ENCODE measurements around the gene RPTOR. TPM values are rescaled to one million over a fixed set of nuclear protein-coding genes. Genes with fewer than 3 reads are reported as not detected.

Gene RPTOR
- total RNA-seq, 1 experiment from 2014 or later: 46.2 TPM

GRCh38 chr17:80930335-80931279, 386.0 kb downstream of the RPTOR start:
- H3K36me3 ChIP-seq (ENCODE audit: low read depth, low read length): peaks cover 3% of the 10 kb centered on the region
- H3K4me1 ChIP-seq (ENCODE audit: insufficient read depth, low read length): no peaks in the 10 kb centered on the region
- H3K79me2 ChIP-seq (ENCODE audit: low read length): no peaks in the 10 kb centered on the region
- no peak overlapping the region for H2AFZ ChIP-seq (ENCODE audit: low read length)
- ATAC-seq (no peak), DNase-seq (no peak)
- H3F3A ChIP-seq (ENCODE audit: low read length, unreplicated experiment): no peaks in the 10 kb centered on the region
- intact Hi-C loops (cut with micrococcal nuclease): no loop called here
- no peak overlapping the region for H3K9ac ChIP-seq (ENCODE audit: low read length)
- H3K9me3 ChIP-seq (ENCODE audit: low read length): no peaks in the 10 kb centered on the region
- H3K27ac ChIP-seq (ENCODE audit: low read length): no peak overlapping the region
- CTCF ChIA-PET: no interaction called here
- TF ChIP-seq EZH2 (IDR thresholded peaks at IDR 0.05; ENCODE audit: low read length, unreplicated experiment) (no peak), EZH2phosphoT487 (IDR thresholded peaks at IDR 0.05; ENCODE audit: borderline replicate concordance, low read length) (no peak)
- TF ChIP-seq, protein P1, sequence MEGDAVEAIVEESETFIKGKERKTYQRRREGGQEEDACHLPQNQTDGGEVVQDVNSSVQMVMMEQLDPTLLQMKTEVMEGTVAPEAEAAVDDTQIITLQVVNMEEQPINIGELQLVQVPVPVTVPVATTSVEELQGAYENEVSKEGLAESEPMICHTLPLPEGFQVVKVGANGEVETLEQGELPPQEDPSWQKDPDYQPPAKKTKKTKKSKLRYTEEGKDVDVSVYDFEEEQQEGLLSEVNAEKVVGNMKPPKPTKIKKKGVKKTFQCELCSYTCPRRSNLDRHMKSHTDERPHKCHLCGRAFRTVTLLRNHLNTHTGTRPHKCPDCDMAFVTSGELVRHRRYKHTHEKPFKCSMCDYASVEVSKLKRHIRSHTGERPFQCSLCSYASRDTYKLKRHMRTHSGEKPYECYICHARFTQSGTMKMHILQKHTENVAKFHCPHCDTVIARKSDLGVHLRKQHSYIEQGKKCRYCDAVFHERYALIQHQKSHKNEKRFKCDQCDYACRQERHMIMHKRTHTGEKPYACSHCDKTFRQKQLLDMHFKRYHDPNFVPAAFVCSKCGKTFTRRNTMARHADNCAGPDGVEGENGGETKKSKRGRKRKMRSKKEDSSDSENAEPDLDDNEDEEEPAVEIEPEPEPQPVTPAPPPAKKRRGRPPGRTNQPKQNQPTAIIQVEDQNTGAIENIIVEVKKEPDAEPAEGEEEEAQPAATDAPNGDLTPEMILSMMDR (conservative IDR thresholded peaks at IDR 0.05; ENCODE audit: low read depth, low read length): no peak
- no peaks in the 10 kb centered on the region for H3K9me2 ChIP-seq (replicated peaks; ENCODE audit: low read length)
- H3K4me2 ChIP-seq (ENCODE audit: low read length): no peak overlapping the region
- no TSS peak for BruUV-seq (replicated peaks)
- POLR2A ChIA-PET (ENCODE audit: unreplicated experiment): interaction anchor here (0.6 kb wide), 1 partner anchor 10 kb away, joined by 4 read pairs; no protein-coding TSS in a partner anchor
- H3K27me3 ChIP-seq (ENCODE audit: low read length): no peaks in the 10 kb centered on the region
- H4K20me1 ChIP-seq (ENCODE audit: low read length): no peaks in the 10 kb centered on the region
- H3K4me3 ChIP-seq (ENCODE audit: low read length): no peak overlapping the region

DNA sequence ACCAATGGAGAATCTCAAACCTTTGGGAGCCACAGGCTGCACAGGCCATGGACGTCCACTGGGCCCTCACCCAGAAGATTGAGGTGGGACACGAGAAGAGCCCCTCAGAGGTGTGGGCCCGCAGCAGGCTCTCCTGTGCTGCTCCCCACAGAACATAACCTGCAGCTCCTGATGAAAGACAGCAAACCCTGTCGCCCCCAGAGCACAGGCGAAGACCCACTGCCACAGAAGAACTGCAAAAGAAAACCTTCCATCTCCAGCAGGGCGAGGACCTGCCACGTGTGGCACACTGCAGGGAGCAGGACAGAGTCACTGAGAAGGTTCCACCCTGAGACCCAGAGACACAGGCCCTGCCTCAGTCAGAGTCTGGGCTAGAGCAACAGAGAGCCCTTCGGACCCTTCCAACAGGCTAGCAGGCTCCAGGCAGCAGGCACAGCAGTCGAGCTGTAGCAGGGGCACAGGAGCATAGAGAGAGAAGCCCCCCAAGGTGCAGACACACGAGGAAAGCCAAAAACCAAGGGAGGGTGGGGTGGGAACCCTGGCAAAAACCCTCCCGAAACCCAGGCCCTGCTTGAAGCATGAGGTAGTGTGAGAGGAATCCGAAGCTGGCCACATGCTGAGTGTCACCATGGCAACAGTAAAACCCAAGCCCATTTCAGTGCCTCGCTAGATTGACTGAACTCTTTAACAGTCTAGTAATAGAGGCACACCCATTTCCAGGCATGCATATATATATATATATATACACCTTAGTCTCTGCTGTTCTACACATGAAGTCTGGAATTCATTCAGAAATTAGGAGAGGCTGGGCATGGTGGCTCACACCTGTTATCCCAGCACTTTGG, 387.0 kb downstream of the RPTOR start:
- H3K4me2 ChIP-seq (ENCODE audit: low read length): no peak overlapping the region
- H3K27me3 ChIP-seq (ENCODE audit: low read length): no peaks in the 10 kb centered on the region
- H3K79me2 ChIP-seq (ENCODE audit: low read length): no peaks in the 10 kb centered on the region
- no peaks in the 10 kb centered on the region for H3F3A ChIP-seq (ENCODE audit: low read length, unreplicated experiment)
- H3K9ac ChIP-seq (ENCODE audit: low read length): no peak overlapping the region
- TF ChIP-seq EZH2 (IDR thresholded peaks at IDR 0.05; ENCODE audit: low read length, unreplicated experiment) (no peak), EZH2phosphoT487 (IDR thresholded peaks at IDR 0.05; ENCODE audit: borderline replicate concordance, low read length) (no peak)
- TF ChIP-seq, protein P1 (conservative IDR thresholded peaks at IDR 0.05; ENCODE audit: low read depth, low read length): no peak
- no peaks in the 10 kb centered on the region for H3K9me3 ChIP-seq (ENCODE audit: low read length)
- intact Hi-C loops (cut with micrococcal nuclease): no loop called here
- H2AFZ ChIP-seq (ENCODE audit: low read length): no peak overlapping the region
- no peak overlapping the region for H3K4me3 ChIP-seq (ENCODE audit: low read length)
- no TSS peak for BruUV-seq (replicated peaks)
- ATAC-seq: no peak
- peaks cover 3% of the 10 kb centered on the region for H3K36me3 ChIP-seq (ENCODE audit: low read depth, low read length)
- no peaks in the 10 kb centered on the region for H4K20me1 ChIP-seq (ENCODE audit: low read length)
- ChIA-PET CTCF (no interaction called here), POLR2A (ENCODE audit: unreplicated experiment) (interaction anchor here (0.6 kb wide), 1 partner anchor 11 kb away, joined by 4 read pairs; no protein-coding TSS in a partner anchor)
- no peaks in the 10 kb centered on the region for H3K4me1 ChIP-seq (ENCODE audit: insufficient read depth, low read length)
- DNase-seq: no peak
- no peaks in the 10 kb centered on the region for H3K9me2 ChIP-seq (replicated peaks; ENCODE audit: low read length)
- no peak overlapping the region for H3K27ac ChIP-seq (ENCODE audit: low read length)
